Trophoblast cell (in vitro differentiated cells and primary cell): ENCODE data around the gene CTBP2.

Experiments used
- DNase-seq, 2 donors: peaks; one replicate each; pipeline ENCODE4 v3.0.0-alpha.2; 2016
- H2AFZ ChIP-seq: 2 replicates; pipeline ENCODE4 v1.6.1; 2013; ENCODE audit warnings: low read length, moderate library complexity, mild to moderate bottlenecking; ENCODE audit not compliant: insufficient read depth, poor library complexity
- H2AK5ac ChIP-seq: 2 replicates; pipeline ENCODE4 v1.6.1; 2013; ENCODE audit warnings: mild to moderate bottlenecking, low read length
- H2BK120ac ChIP-seq: 2 replicates; pipeline ENCODE4 v1.6.1; 2013; ENCODE audit warnings: low read length, mild to moderate bottlenecking, moderate library complexity; ENCODE audit not compliant: insufficient read depth, poor library complexity
- H2BK12ac ChIP-seq: 2 replicates; pipeline ENCODE4 v1.6.1; 2013; ENCODE audit warnings: mild to moderate bottlenecking, low read length, moderate library complexity
- H2BK5ac ChIP-seq: 2 replicates; pipeline ENCODE4 v1.6.1; 2013; ENCODE audit warnings: low read length, low read depth, moderate library complexity, mild to moderate bottlenecking; ENCODE audit not compliant: poor library complexity
- H3K14ac ChIP-seq: 2 replicates; pipeline ENCODE4 v1.6.1; 2013; ENCODE audit warnings: mild to moderate bottlenecking, low read length
- H3K18ac ChIP-seq: 2 replicates; pipeline ENCODE4 v1.6.1; 2013; ENCODE audit warnings: mild to moderate bottlenecking, low read length
- H3K23ac ChIP-seq: 2 replicates; pipeline ENCODE4 v1.6.1; 2013; ENCODE audit warnings: low read length
- H3K27ac ChIP-seq: 2 replicates; pipeline ENCODE4 v1.5.1; 2013; ENCODE audit warnings: low read depth, mild to moderate bottlenecking, inconsistent platforms, low read length, moderate library complexity
- H3K27me3 ChIP-seq: 2 replicates; pipeline ENCODE4 v1.6.1; 2013; ENCODE audit warnings: inconsistent platforms, mild to moderate bottlenecking, low read length, moderate library complexity; ENCODE audit not compliant: insufficient read depth
- H3K36me3 ChIP-seq, 2 experiments: 1 replicate in 1 of 2; 2 replicates in 1 of 2; pipeline ENCODE4 v1.6.1; 2013; ENCODE audit warnings: low read length in 2 of 2, mild to moderate bottlenecking in 2 of 2, moderate library complexity in 1 of 2; ENCODE audit not compliant: insufficient read depth in 2 of 2, control insufficient read depth in 1 of 2
- H3K4ac ChIP-seq: 2 replicates; pipeline ENCODE4 v1.6.1; 2013; ENCODE audit warnings: low read depth, mild to moderate bottlenecking, low read length, moderate library complexity
- H3K4me1 ChIP-seq, 2 experiments: 1 replicate in 1 of 2; 2 replicates in 1 of 2; pipeline ENCODE4 v1.6.1; 2013; ENCODE audit warnings: low read length in 2 of 2, mild to moderate bottlenecking in 2 of 2, moderate library complexity in 1 of 2; ENCODE audit not compliant: insufficient read depth in 2 of 2, control insufficient read depth in 1 of 2
- H3K4me2 ChIP-seq: 2 replicates; pipeline ENCODE4 v1.6.1; 2013; ENCODE audit warnings: inconsistent platforms, mild to moderate bottlenecking, low read length, moderate library complexity
- H3K4me3 ChIP-seq: 2 replicates; pipeline ENCODE4 v1.5.1; 2013; ENCODE audit warnings: mild to moderate bottlenecking, low read depth, low read length, inconsistent platforms
- H3K79me1 ChIP-seq: one replicate; pipeline ENCODE4 v1.6.1; 2013; ENCODE audit warnings: low read length
- H3K79me2 ChIP-seq: 2 replicates; pipeline ENCODE4 v1.6.1; 2013; ENCODE audit warnings: low read length, mild to moderate bottlenecking; ENCODE audit not compliant: control insufficient read depth, insufficient read depth, poor library complexity
- H3K9ac ChIP-seq: 2 replicates; pipeline ENCODE4 v1.6.1; 2013; ENCODE audit warnings: mild to moderate bottlenecking, low read length
- H3K9me3 ChIP-seq: 2 replicates; pipeline ENCODE4 v1.6.1; 2013; ENCODE audit warnings: low read depth, mild to moderate bottlenecking, control low read depth, inconsistent platforms, low read length; ENCODE audit not compliant: insufficient read depth
- H4K12ac ChIP-seq: 2 replicates; pipeline ENCODE4 v1.6.1; 2013; ENCODE audit warnings: low read depth, mild to moderate bottlenecking, low read length, moderate library complexity
- H4K8ac ChIP-seq: 2 replicates; pipeline ENCODE4 v1.6.1; 2013; ENCODE audit warnings: low read depth, mild to moderate bottlenecking, low read length, moderate library complexity
- H4K91ac ChIP-seq: one replicate; pipeline ENCODE4 v1.6.1; 2013; ENCODE audit warnings: low read depth, mild to moderate bottlenecking, low read length, moderate library complexity
- WGBS: extraction: QIAGEN DNeasy Blood & Tissue Kit; methylation state at CpG from one replicate; pipeline ENCODE4 v1.1.7; 2013; ENCODE audit warnings: missing lambda C conversion rate; ENCODE audit not compliant: insufficient read length, insufficient coverage; ENCODE audit errors: extremely low coverage; 5-methylcytosine and 5-hydroxymethylcytosine counted together

Gene CTBP2

GRCh38 chr10:124953421-124953820 is 206.9 kb downstream of the CTBP2 start:
- Histone ChIP-seq H3K36me3 (peaks cover 0 to 6% of the 10 kb centered on the region in 2 experiments), H2BK5ac (no peak overlapping the region), H3K27ac (no peak overlapping the region), H2BK12ac (no peak overlapping the region), H2AFZ (no peak overlapping the region), H4K12ac (no peak overlapping the region), H3K79me2 (peaks cover 4% of the 10 kb centered on the region), H3K9ac (no peak overlapping the region), H3K4me1 (peaks cover 2% of the 10 kb centered on the region in 2 experiments), H3K9me3 (no peaks in the 10 kb centered on the region), H3K4me2 (no peak overlapping the region), H3K23ac (no peak overlapping the region), H3K27me3 (no peaks in the 10 kb centered on the region), H3K4me3 (no peak overlapping the region), H3K14ac (no peak overlapping the region), H4K8ac (no peak overlapping the region), H3K4ac (no peak overlapping the region), H3K79me1 (no peaks in the 10 kb centered on the region), H3K18ac (no peak overlapping the region), H2AK5ac (no peak overlapping the region), H4K91ac (no peak overlapping the region), H2BK120ac (no peak overlapping the region)
- DNase-seq, result no peak
- no CpG with 5 or more reads among the region's 3 CpGs for WGBS

- H3K23ac ChIP-seq, result no peak overlapping the region
- peaks cover 4% of the 10 kb centered on the region for H3K79me2 ChIP-seq
- no peak overlapping the region for H2BK120ac ChIP-seq
- H3K4ac ChIP-seq, result peak overlapping the region; percentile 62
- no peak overlapping the region for H3K4me2 ChIP-seq
- H3K9ac ChIP-seq, result no peak overlapping the region
- H3K27ac ChIP-seq, result no peak overlapping the region
- peaks cover 2% of the 10 kb centered on the region in 2 experiments for H3K4me1 ChIP-seq
- H4K91ac ChIP-seq, result no peak overlapping the region
- H2BK5ac ChIP-seq, result no peak overlapping the region
- H3K9me3 ChIP-seq, result no peaks in the 10 kb centered on the region
- peak overlapping the region; percentile 30 for H4K12ac ChIP-seq
- H2BK12ac ChIP-seq, result no peak overlapping the region
- no peak overlapping the region for H3K14ac ChIP-seq
- WGBS, result no CpG with 5 or more reads among the region's 6 CpGs
- no peaks in the 10 kb centered on the region for H3K27me3 ChIP-seq
- H2AFZ ChIP-seq, result no peak overlapping the region
- H2AK5ac ChIP-seq, result no peak overlapping the region
- no peak overlapping the region for H3K4me3 ChIP-seq
- peaks cover 0 to 6% of the 10 kb centered on the region in 2 experiments for H3K36me3 ChIP-seq
- H4K8ac ChIP-seq, result no peak overlapping the region
- peak; percentile 59 to 72 for DNase-seq
- H3K79me1 ChIP-seq, result no peaks in the 10 kb centered on the region
- H3K18ac ChIP-seq, result no peak overlapping the region
Measured at GRCh38 chr10:124952123-124952522, 208.2 kb downstream of the CTBP2 start.

DNA sequence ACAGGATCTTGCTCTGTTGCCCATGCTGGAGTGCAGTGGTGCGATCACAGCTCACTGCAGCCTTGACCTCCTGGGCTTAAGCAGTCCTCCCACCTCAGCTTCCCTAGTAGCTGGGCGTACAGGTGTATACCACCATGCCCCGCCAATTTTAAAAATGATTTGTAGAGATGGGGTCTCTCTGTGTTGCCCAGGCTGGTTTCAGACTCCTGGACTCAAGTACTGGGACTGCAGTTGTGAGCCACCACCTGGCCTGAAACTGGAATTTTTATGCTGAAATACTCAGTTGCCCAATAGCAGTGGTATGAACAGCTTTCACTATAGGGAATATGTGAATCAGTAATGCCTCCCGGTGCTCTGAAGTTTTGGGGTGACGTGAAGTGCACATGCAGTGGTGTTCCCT is 210.8 kb downstream of the CTBP2 start:
- no peak overlapping the region for H3K4ac ChIP-seq
- H2BK5ac ChIP-seq, result no peak overlapping the region
- no peak overlapping the region for H2AK5ac ChIP-seq
- DNase-seq, result peak; percentile 47 to 79
- no peak overlapping the region for H4K8ac ChIP-seq
- H3K27me3 ChIP-seq, result no peaks in the 10 kb centered on the region
- no peak overlapping the region for H3K4me3 ChIP-seq
- no peak overlapping the region for H2AFZ ChIP-seq
- H3K79me2 ChIP-seq, result peaks cover 7% of the 10 kb centered on the region
- no peak overlapping the region for H3K9ac ChIP-seq
- H3K36me3 ChIP-seq, result peaks cover 0 to 11% of the 10 kb centered on the region in 2 experiments
- no peak overlapping the region for H2BK120ac ChIP-seq
- H3K14ac ChIP-seq, result no peak overlapping the region
- no peak overlapping the region for H3K18ac ChIP-seq
- H4K91ac ChIP-seq, result no peak overlapping the region
- no peak overlapping the region for H2BK12ac ChIP-seq
- no peak overlapping the region for H4K12ac ChIP-seq
- H3K4me2 ChIP-seq, result no peak overlapping the region
- no peak overlapping the region for H3K27ac ChIP-seq
- no peaks in the 10 kb centered on the region for H3K9me3 ChIP-seq
- WGBS, result no CpG with 5 or more reads among the region's 5 CpGs
- H3K23ac ChIP-seq, result no peak overlapping the region
- peaks cover 2% of the 10 kb centered on the region in 2 experiments for H3K4me1 ChIP-seq
- H3K79me1 ChIP-seq, result no peaks in the 10 kb centered on the region

- Histone ChIP-seq H3K9me3 (no peaks in the 10 kb centered on the region), H3K4me1 (peaks cover under 1% of the 10 kb centered on the region in 2 experiments), H3K36me3 (peaks cover 10% of the 10 kb centered on the region in 2 experiments), H2BK120ac (no peak overlapping the region), H3K18ac (no peak overlapping the region), H3K27ac (no peak overlapping the region), H3K79me2 (peaks cover 4% of the 10 kb centered on the region), H2BK12ac (no peak overlapping the region), H4K91ac (no peak overlapping the region), H2AK5ac (no peak overlapping the region), H3K23ac (no peak overlapping the region), H3K79me1 (no peaks in the 10 kb centered on the region), H3K4me2 (no peak overlapping the region), H3K14ac (no peak overlapping the region), H3K27me3 (no peaks in the 10 kb centered on the region), H3K9ac (no peak overlapping the region), H3K4ac (peak overlapping the region; percentile 47), H4K8ac (no peak overlapping the region), H2BK5ac (no peak overlapping the region), H2AFZ (no peak overlapping the region), H3K4me3 (no peak overlapping the region), H4K12ac (no peak overlapping the region)
- DNase-seq, result no peak
- no CpG with 5 or more reads among the region's 2 CpGs for WGBS
Measured at GRCh38 chr10:124946945-124947344, 213.4 kb downstream of the CTBP2 start.
